Measurements from ENCODE around the gene PAIP2.

PAIP2 gene

GRCh38 chr5:139410121-139410992 is 68.7 kb downstream of the PAIP2 start:
- no peak for DNase-seq (ENCODE audit: low read depth, low spot score)

GRCh38 chr5:139410993-139411828 is 69.6 kb downstream of the PAIP2 start:
- DNase-seq (ENCODE audit: low read depth, low spot score) = no peak

GRCh38 chr5:139413153-139413552 is 71.5 kb downstream of the PAIP2 start:
- DNase-seq (ENCODE audit: low read depth, low spot score) = no peak

- DNase-seq (ENCODE audit: low read depth, low spot score) = no peak
Observed at GRCh38 chr5:139413963-139414362, 72.3 kb downstream of the PAIP2 start.

GRCh38 chr5:139414581-139415130 is 73.0 kb downstream of the PAIP2 start:
- DNase-seq (ENCODE audit: low read depth, low spot score) = no peak

GRCh38 chr5:139415221-139415861 is 73.7 kb downstream of the PAIP2 start:
- no peak for DNase-seq (ENCODE audit: low read depth, low spot score)

GRCh38 chr5:139415869-139416268 is 74.2 kb downstream of the PAIP2 start:
- DNase-seq (ENCODE audit: low read depth, low spot score) = no peak

GRCh38 chr5:139416651-139417050 is 75.0 kb downstream of the PAIP2 start:
- DNase-seq (ENCODE audit: low read depth, low spot score) = no peak

GRCh38 chr5:139417214-139417613 is 75.6 kb downstream of the PAIP2 start:
- no peak for DNase-seq (ENCODE audit: low read depth, low spot score)

- no peak for DNase-seq (ENCODE audit: low read depth, low spot score)
Observed at GRCh38 chr5:139418793-139419192, 77.1 kb downstream of the PAIP2 start.

All from activated CD4-positive, CD25-positive, alpha-beta regulatory T cell treated with anti-CD3 and anti-CD28 coated beads, Interleukin-2, amount 50 U/mL, for 16 hours (primary cell).